Bone marrow (tissue), 2 donors: ENCODE measurements around the gene LIPT1.
"Not testable (repeated sequence)": the region's sequence is repeated elsewhere in the genome, so short reads cannot be mapped to it uniquely, and the experiment has no call there.

Experiments used
- DNase-seq, 2 donors: peaks; one replicate each; lab custom pipeline; 2025; lab: John Stamatoyannopoulos, UW

The LIPT1 gene

GRCh38 chr2:99154643-99155536, at the start of gene LIPT1, which contains the start of gene TSGA10:
Gene LIPT1, plus strand, starts transcription at chr2:99154967. Its CDS starts 6,991 bp downstream, at chr2:99161958.
Gene TSGA10, minus strand, starts transcription at chr2:99154942. Its CDS starts 45,503 bp downstream, at chr2:99109439.
- peak; percentile 37 to 56 for DNase-seq

- peak in 1 of 2 donors; percentile 28 for DNase-seq
Observed at GRCh38 chr2:99106913-99107312, 47.9 kb upstream of the LIPT1 start.

DNA sequence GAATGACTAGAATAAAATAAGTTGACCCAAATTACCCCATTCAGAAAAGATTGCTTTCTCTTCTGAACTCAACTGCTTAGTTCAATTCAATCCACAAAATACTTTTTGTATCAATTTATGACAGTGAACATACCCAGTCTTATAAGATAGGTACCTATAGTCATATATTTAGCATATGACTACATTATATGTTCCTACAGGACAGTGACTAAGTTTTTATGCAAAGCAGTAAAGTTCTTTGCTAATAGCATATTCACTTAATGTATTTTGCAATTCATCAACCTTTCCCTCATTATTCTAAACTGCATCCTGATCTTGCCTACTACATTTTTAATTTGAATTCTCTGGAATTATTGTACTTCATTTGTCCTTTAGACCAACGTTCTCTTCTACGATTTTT, 43.5 kb upstream of the LIPT1 start:
- DNase-seq, result no peak

GRCh38 chr2:99111945-99112344, 42.8 kb upstream of the LIPT1 start:
- no peak for DNase-seq

DNA sequence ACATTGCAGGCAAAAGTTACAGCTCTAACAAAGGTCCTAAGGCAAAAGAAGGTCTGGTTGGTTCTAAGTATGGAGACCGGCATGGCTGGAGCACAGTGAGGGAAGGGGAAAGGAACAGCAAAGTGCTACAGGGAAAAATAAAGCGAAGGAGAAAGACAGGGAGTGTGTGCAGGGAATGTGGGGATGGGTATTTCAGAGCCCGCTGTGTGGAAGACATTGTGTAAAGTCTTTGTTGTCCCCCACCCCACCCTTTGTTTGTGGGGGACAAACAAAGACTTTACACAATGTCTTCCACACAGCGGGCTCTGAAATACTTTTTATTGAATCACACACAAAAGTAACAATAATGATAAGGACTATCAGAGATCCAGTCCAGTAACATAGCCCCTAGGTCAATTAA, 42.1 kb upstream of the LIPT1 start:
- no peak for DNase-seq

DNA sequence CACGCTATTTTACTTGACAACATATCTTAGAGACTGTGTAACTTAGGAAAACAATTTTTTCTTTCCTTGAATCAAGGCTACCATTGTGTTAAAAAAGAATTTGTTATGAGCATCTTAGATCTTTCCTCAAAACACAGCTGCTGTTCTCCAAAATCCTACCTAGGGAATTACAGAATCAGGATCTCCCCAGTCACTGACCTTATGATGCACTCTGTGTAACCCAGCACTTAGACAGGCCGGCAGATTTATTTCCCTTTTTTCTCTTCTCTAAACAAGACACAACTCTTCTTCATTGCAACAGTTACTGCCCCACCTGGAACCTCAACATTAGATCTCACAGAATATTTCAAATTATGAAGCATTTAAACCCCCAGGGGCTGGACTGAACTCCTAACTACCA, 26.8 kb upstream of the LIPT1 start:
- DNase-seq, result no peak

- not testable (repeated sequence) for DNase-seq
Observed at GRCh38 chr2:99135044-99135556, 19.7 kb upstream of the LIPT1 start.

GRCh38 chr2:99139003-99139402, 15.8 kb upstream of the LIPT1 start:
- DNase-seq, result no peak

DNA sequence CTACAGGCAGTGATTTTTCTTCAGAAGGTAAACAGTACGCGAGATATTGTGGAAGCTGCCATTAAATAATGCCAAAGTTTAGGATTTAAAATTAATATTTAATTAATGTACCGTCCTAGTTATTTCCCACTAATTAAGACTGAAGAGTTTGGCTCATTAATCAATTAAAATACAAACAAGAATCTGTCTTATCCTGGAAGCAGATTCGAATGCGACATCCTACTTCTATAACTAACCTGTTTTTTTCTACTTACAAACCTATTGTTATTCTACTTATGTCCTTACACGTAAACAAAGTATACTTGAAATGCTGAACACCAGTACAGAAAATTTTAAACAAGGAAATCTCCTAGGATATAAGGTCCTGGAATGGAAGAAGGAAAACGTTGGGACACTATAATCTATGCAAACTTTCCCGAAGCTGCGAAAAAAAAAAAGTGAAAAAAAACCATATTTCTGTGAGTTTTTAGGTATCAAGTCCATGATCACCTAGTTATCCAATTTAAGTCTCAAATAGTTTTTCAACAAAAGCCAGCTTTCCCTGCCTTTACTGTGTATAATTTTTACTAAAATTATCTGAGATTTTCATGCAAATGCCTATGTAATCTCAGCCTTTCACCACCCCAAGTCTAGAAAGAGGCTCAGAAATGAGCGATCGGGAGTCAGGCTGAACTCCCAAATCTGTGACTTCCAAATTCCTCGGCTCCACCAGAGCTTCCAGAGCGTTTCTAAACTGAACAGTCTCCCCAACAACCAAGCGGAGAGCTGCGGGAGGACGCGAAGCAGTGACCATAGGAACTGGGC, 14.5 kb upstream of the LIPT1 start:
- DNase-seq, result no peak

- no peak for DNase-seq
Observed at GRCh38 chr2:99140860-99141109, 14.0 kb upstream of the LIPT1 start.

DNA sequence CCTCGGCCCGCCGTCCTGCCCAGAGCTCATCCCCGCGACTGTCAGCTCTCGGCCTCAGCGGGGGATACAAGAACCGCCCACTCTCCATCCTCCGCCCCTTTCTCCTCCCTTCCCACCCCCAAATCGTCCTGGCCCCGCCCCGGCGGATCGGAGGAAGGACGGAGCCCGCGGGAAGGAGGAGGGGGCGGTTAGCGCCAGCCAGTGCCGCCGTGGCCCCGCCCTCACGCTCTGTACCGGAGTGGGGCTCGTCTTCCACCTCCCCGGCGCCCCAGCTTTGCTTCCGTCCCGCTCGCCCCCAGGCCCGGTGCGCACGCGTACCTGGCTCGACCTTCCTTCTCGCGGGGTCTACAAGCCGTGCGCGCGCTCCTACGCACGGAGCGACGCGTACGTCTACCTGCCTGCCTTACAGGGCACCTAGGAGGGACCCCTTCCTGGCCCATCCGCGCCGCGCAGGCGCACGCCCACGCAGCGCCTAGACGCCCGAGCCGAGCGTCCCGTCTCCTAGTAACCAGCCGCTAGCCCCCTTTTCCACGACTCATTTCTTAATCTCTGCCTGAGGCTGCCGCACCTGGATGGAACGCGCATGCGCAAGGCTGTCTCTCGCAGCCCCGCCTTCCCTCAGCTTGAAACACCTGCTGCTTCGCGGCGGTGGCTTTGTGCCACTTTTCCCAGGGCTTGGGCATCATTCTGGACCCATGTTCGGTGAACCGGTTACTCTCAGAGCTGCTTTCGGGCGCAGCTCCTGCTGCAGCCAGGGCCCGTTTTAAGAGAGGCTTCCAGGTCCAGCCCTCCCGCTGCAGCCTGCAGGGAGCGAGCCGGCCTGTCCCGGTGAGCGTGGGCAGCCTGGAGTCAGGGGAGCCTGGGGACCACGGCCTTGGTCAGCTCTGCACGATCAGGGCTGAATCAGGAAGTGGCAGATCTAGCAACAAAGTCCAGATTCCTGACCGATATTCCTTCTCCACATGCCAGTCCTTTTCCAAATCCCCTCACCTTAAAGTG, 13.4 kb upstream of the LIPT1 start, which contains the start of gene C2orf15:
TSS of gene C2orf15 (plus strand) at position 598 of the 999 bp plus-strand sequence. CDS start 8,852 bp downstream, outside the sequence.
- DNase-seq, result peak; percentile 76 to 83

DNA sequence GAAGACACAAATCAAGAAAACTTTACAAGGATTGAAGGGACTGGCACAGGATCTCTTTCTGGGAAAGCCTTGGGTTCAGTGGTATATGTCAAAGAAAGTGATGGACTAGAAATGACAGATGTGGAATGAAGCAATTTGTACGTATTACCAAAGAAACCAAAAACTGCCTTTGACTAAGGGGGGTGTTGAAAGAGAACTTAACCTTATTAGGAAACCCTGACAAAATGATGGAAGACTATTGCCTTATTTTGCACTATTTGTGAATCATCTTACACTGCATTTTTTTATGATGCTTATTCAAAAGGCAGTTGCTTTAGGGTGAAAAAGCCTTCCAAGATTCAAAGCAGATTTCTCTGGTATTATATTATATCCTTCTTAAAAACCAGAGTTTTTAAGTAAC, 4.1 kb upstream of the LIPT1 start:
- no peak for DNase-seq

DNA sequence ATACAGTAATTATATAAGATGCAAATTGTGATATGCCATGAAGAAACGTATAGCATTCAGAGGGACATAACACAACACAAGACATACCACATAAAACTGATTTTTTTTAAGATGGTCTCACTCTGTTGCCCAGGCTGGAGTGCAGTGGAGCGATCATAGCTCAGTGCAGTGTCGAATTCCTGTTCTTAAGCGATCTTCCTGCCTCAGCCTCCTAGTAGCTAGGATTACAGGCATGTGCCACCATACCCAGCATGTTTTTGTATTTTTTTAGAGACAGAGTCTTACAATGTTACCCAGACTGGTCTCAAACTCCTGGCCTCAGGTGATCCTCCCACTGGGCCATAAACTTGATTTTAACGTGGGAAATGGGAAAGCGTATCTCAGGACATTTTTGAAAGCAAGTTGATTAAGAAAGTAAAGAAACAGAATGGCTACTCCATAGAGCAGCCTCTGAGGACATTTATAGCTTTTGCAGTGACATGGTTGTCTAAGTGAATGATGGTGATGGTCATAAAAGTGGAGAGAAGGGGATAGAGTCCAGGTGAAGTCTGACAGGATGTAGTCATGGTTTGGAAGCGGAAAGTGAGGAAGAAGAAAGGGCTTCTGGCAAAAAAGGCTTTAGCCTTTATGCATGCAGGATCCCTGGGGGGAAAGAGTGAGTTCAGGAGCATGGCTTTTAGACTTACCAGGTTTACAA, 2.4 kb upstream of the LIPT1 start:
- no peak for DNase-seq

- DNase-seq, result no peak
Observed at GRCh38 chr2:99153921-99154604, 704 bp upstream of the LIPT1 start.

DNA sequence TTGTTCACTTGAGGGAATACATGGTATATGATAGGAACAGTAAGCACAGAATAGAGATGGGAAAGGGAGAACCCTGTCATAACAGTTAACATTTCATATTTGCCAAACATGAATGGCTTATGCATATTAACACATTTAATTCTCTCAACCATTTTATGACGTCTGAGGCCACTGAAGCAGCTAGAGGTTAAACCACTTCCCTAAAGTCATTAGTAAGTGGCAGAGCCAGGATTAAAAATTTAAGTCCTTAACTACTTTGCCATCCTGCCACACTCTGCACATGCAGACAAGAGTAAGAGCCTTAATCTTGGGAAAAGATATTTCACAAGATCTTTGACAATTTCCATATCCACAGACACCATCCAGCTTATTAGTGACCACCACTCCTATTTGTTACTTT, 2.1 kb downstream of the LIPT1 start:
- no peak for DNase-seq

- DNase-seq, result no peak
Observed at GRCh38 chr2:99158599-99158998, 3.8 kb downstream of the LIPT1 start.

DNA sequence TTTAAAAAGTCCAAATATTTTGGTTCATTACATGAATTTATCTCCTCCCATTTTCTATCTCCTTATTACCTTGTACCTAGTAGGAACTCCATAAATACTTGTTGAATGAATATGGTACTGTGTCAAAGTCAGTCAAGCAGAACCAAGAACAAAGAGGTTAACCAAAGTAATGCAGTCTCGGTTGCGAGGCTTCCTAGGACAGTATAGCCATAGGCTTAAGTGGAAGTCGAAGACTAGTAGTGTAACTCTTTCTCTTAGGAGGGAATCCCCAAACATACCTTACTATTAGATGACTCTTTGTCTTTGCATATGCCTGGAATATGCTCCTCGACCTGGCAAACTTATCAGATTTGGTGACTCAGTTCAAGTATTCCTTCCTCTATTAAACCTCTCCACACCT, 4.8 kb downstream of the LIPT1 start:
- DNase-seq, result no peak

DNA sequence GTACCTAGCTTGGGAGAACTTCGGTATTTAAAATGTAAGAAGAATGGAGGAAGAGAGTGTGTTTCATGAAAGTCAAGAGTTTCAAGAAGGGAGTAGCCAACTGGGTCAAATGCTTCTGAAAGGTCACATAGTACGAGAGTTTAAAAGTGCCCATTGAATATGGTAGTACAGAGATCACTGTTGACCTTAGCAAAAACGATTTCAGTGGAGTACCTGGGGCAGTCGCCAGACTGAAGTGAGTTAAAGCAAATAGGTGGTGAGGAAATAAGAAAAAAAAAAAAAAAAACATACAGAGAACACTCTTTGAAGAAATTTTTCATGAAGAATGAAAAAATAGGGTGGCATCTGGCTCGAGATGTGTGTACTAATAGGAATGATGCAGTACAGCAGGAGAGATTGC, 11.5 kb downstream of the LIPT1 start:
- no peak for DNase-seq

GRCh38 chr2:99169534-99169933, 14.8 kb downstream of the LIPT1 start:
- DNase-seq, result no peak

DNA sequence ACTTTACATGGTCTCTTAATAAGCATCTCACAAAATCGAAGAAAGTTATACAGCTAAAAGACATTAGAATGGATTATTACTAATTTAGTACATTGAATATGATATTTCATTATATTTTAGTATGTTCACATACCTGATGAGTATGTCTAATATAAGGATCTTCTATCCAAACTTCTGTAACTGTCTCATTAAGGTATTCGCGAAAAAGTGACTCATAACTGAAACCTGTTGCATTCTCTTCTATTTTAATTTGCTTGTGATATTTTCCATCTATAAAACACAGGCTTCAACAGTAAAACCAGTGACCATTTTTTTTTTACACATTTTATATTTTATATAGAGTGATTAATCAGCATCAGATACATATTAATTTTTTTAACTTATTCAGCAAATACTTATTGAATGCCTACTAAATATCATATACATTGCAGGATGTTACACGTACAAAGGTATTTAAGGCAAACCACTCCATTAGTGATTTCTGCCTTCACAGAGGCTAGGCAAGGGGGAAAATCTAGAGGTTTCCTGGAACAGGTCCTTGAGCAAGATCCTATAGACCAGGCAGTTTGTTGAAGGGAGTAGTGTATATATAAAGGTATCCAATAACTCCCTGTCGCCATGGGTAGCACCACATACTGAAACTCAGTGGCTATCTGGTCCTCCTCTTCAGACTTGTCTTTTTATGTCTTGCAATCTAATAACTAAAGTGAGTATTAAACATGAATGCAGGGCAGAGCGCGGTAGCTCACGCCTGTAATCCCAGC, 16.8 kb downstream of the LIPT1 start:
- no peak for DNase-seq
